GM12878 (cell line): ENCODE measurements around the gene ARFIP1. TPM values are rescaled to one million over a fixed set of nuclear protein-coding genes. Genes with fewer than 3 reads are reported as not detected.

Experiments used
- ATAC-seq: fragments of 200-7000 bp; cut with Tn5 transposase; 3 replicates; pipeline ENCODE4 v1.9.1; 2020; ENCODE audit warnings: mild to moderate bottlenecking, moderate library complexity
- BruUV-seq: library from RNA; stranded (reverse); fragments of 400-500 nt; replicated peaks from 2 replicates; lab custom pipeline; 2021; lab: Mats Ljungman, UMichigan
- CTCF ChIA-PET: fragments of 300-600 bp; sonication (Branson Sonifier 250); formaldehyde crosslinking; extraction: SDS; loops from one replicate; lab custom pipeline; 2021; ENCODE audit warnings: inconsistent platforms; lab: Yijun Ruan, JAX
- POLR2A ChIA-PET: fragments of 350-600 bp; formaldehyde crosslinking; extraction: SDS; loops from one replicate; lab custom pipeline; 2021; ENCODE audit warnings: inconsistent platforms; lab: Charles Lee
- RAD21 ChIA-PET: fragments of 300-600 bp; sonication (Branson Sonifier 250); formaldehyde crosslinking; loops from one replicate; lab custom pipeline; 2023; ENCODE audit warnings: antibody characterized with exemption; ENCODE audit not compliant: unreplicated experiment; lab: Charles Lee
- SMC1A ChIA-PET: fragments of 300-600 bp; sonication (Branson Sonifier 250); formaldehyde crosslinking; loops from one replicate; lab custom pipeline; 2023; ENCODE audit not compliant: unreplicated experiment, uncharacterized antibody; lab: Charles Lee
- DNase-seq: peaks from one replicate; pipeline ENCODE4 v3.0.0-alpha.2; 2011; ENCODE audit warnings: low read depth, low spot score
- FAIRE-seq: peaks from 3 replicates; lab custom pipeline; 2011; peaks lifted over from hg19 to GRCh38; lab: Jason Lieb, UNC
- H2AFZ ChIP-seq: 2 replicates; pipeline ENCODE4 v1.6.0; 2011; ENCODE audit warnings: low read depth, low read length, control low read depth; ENCODE audit not compliant: control insufficient read depth
- H3K27ac ChIP-seq: 2 replicates; pipeline ENCODE4 v1.5.1; 2011; ENCODE audit warnings: control low read depth; ENCODE audit not compliant: control insufficient read depth, insufficient read depth
- H3K27me3 ChIP-seq, 2 experiments: replicated peaks in 1 of 2; 2 replicates each; pipeline versions ENCODE4 v1.6.0 to v1.6.1; 2011; ENCODE audit warnings: low read length in 1 of 2; ENCODE audit not compliant: control insufficient read depth in 2 of 2, insufficient read depth in 2 of 2
- H3K36me3 ChIP-seq, 2 experiments: 2 replicates each; pipeline ENCODE4 v1.5.1; 2011; ENCODE audit warnings: low read length in 1 of 2; ENCODE audit not compliant: control insufficient read depth in 2 of 2, insufficient read depth in 2 of 2
- H3K4me1 ChIP-seq: 2 replicates; pipeline ENCODE4 v1.6.1; 2011; ENCODE audit warnings: mild to moderate bottlenecking, low read length, moderate library complexity, mixed read lengths; ENCODE audit not compliant: control insufficient read depth, insufficient read depth
- H3K4me2 ChIP-seq: 2 replicates; pipeline ENCODE4 v1.6.0; 2011; ENCODE audit warnings: control low read depth; ENCODE audit not compliant: control insufficient read depth, insufficient read depth
- H3K4me3 ChIP-seq: fragments of 200-600 bp; sonication (generic); 2 replicates; pipeline ENCODE4 v1.5.1; 2016
- H3K79me2 ChIP-seq: 2 replicates; pipeline ENCODE4 v1.6.0; 2011; ENCODE audit warnings: low read length; ENCODE audit not compliant: control insufficient read depth, insufficient read depth
- H3K9ac ChIP-seq: 2 replicates; pipeline ENCODE4 v1.8.0; 2011; ENCODE audit warnings: low read length, control low read depth, mixed read lengths; ENCODE audit not compliant: control insufficient read depth, insufficient read depth
- H3K9me3 ChIP-seq: replicated peaks from 3 replicates; pipeline ENCODE4 v1.5.1; 2011; ENCODE audit warnings: mild to moderate bottlenecking, low read length; ENCODE audit not compliant: control insufficient read depth, insufficient read depth
- H4K20me1 ChIP-seq: 2 replicates; pipeline ENCODE4 v1.6.0; 2011; ENCODE audit not compliant: control insufficient read depth, insufficient read depth
- BACH1 ChIP-seq: fragments of 450-650 bp; IDR thresholded peaks from 2 replicates; pipeline ENCODE4 v1.6.1; 2017; ENCODE audit warnings: mild to moderate bottlenecking, borderline replicate concordance
- HDGF ChIP-seq: fragments of 450-650 bp; IDR thresholded peaks from 2 replicates; pipeline ENCODE4 v1.6.1; 2016; ENCODE audit warnings: antibody characterized with exemption
- JUND ChIP-seq: IDR thresholded peaks from 2 replicates; pipeline ENCODE4 v1.6.1; 2012; ENCODE audit warnings: low read depth, mild to moderate bottlenecking, low read length, improper control_type of control experiment, moderate library complexity
- KAT2A ChIP-seq: conservative IDR thresholded peaks from 2 replicates; pipeline ENCODE4 v1.6.1; 2011; ENCODE audit warnings: low read depth, low read length; ENCODE audit not compliant: control insufficient read depth
- MAX ChIP-seq: IDR thresholded peaks from 2 replicates; pipeline ENCODE4 v1.6.1; 2012; ENCODE audit warnings: low read depth, low read length, improper control_type of control experiment
- SIX5 ChIP-seq: IDR thresholded peaks from 2 replicates; pipeline ENCODE4 v1.6.1; 2011; ENCODE audit warnings: mild to moderate bottlenecking, low read depth, low read length, moderate library complexity; ENCODE audit not compliant: severe bottlenecking
- ZNF274 ChIP-seq: IDR thresholded peaks from one replicate; pipeline ENCODE4 v1.8.0; 2011; ENCODE audit not compliant: insufficient read length, insufficient read depth
- ZZZ3 ChIP-seq: IDR thresholded peaks from 2 replicates; pipeline ENCODE4 v1.6.1; 2011; ENCODE audit warnings: low read depth; ENCODE audit not compliant: control insufficient read depth, insufficient read length
- WGBS: methylation state at CpG from one replicate; pipeline ENCODE4 v1.1.6; 2016; ENCODE audit warnings: low lambda C conversion rate; ENCODE audit not compliant: insufficient replicate concordance, insufficient coverage; ENCODE audit errors: missing lambda C conversion rate; 5-methylcytosine and 5-hydroxymethylcytosine counted together
- in situ Hi-C: fragments of 300-500 bp; cut with MboI; formaldehyde crosslinking; loops from 9 replicates; pipeline ENCODE4 v1.14.3; 2018; ENCODE audit warnings: mixed read lengths
- intact Hi-C: fragments of 100-400 bp; cut with micrococcal nuclease; formaldehyde crosslinking; loops from one replicate; pipeline ENCODE4 v1.14.2; 2022; ENCODE audit not compliant: unreplicated experiment
- polyA plus RNA-seq, 11 experiments: library from polyadenylated mRNA; depleted of rRNA in 4 of 11; unstranded in 6 of 11; stranded (reverse) in 5 of 11; fragments of >200 nt; fragmentation: Nextera tagmentation in 4 of 11; fragmentation: Illumina TruSeq in 1 of 11; extraction: Ambion mirVana in 4 of 11; extraction: Trizol in 1 of 11; gene quantifications; 1 replicate in 1 of 11; 2 replicates in 10 of 11; pipeline versions ENCODE4 v1.2.1 to v1.2.3, GENCODE V29; 2011 to 2016; ENCODE audit warnings: inconsistent platforms in 2 of 11, missing spikeins in 2 of 11, low read depth in 1 of 11
- total RNA-seq, 4 experiments: library from RNA; depleted of rRNA in 3 of 4; stranded (reverse); fragments of >200 nt in 3 of 4; fragmentation: Illumina TruSeq in 1 of 4; extraction: Trizol in 1 of 4; gene quantifications; 2 replicates each; pipeline versions ENCODE4 v1.2.1 to v1.2.3, GENCODE V29; 2013 to 2021

Gene ARFIP1
- total and polyA plus RNA-seq, 10 of the 15 experiments (the other 5 are each of a cell fraction or from before 2014, with no cell fraction given) = 9.5 to 21.7 (median 15.4) TPM

DNA sequence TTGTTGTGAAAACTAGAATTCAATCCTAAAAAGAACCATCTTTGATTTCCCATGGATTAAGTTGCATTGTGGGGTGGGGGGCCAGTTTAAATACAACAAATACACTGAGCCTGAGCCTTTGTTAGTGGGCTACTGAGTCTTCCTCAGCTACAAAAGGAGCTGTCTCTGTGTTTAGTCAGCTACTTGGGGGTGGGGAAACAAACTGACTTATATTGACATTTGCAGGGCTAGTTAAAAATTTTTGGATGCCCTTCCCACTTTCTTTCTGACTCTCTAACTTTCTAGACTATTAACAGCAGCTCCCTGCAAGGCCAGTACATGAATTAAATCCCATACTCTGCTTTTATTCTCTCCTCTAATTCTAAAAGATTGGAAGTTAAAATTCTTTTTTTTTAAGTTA lies 123.9 kb downstream of the ARFIP1 start:
- FAIRE-seq (no peak), DNase-seq (no peak), ATAC-seq (no peak)
- ChIA-PET POLR2A (no interaction called here), CTCF (interaction anchor here (1.2 kb wide), 1 partner anchor 36 kb away, joined by 3 read pairs; no protein-coding TSS in a partner anchor), SMC1A (interaction anchor here (0.6 to 3.3 kb wide), 3 partner anchors 10 to 56 kb away, joined by 3 to 10 read pairs (median 3); no protein-coding TSS in a partner anchor), RAD21 (no interaction called here)
- H3K4me2 ChIP-seq = no peak overlapping the region
- no peak overlapping the region for H3K9ac ChIP-seq
- intact Hi-C loops (no loop called here), in situ Hi-C loops (no loop called here)
- H3K27ac ChIP-seq = no peak overlapping the region
- H3K27me3 ChIP-seq = no peaks in the 10 kb centered on the region
- no TSS peak for BruUV-seq
- H3K4me3 ChIP-seq = no peak overlapping the region
- no peaks in the 10 kb centered on the region; the same call in 2 of the 3 replicates for H3K9me3 ChIP-seq
- H2AFZ ChIP-seq = no peak overlapping the region
- TF ChIP-seq HDGF (no peak), KAT2A (no peak), ZNF274 (no peak)
- H4K20me1 ChIP-seq = no peaks in the 10 kb centered on the region
- no peaks in the 10 kb centered on the region for H3K4me1 ChIP-seq
- H3K36me3 ChIP-seq = no peaks in the 10 kb centered on the region; a peak in 1 of 4 replicates
- no peaks in the 10 kb centered on the region for H3K79me2 ChIP-seq

DNA sequence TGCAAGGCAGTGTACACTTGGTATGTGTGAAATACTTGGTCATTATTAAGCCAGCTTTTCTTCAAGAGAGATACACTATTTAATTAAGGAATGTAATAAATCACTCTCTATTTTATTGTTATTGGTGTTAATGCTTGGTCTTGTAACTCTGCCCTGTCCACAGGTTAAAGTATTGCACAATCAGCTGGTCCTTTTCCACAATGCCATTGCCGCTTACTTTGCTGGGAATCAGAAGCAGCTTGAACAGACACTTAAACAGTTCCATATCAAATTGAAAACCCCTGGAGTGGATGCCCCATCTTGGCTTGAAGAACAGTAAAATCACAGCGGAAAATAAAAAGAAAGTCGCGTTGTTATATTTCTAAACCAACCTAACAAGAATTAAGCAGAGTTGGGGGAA lies 130.1 kb downstream of the ARFIP1 start:
- SMC1A ChIA-PET = interaction anchor here (0.7 kb wide), 1 partner anchor 13 kb away, joined by 3 read pairs; no protein-coding TSS in a partner anchor
- no peaks in the 10 kb centered on the region for H3K4me1 ChIP-seq
- no peaks in the 10 kb centered on the region; a peak in 1 of 4 replicates for H3K36me3 ChIP-seq
- WGBS = 97% methylated on average over 4 of the region's 4 CpGs
- H3K27ac ChIP-seq = no peak overlapping the region
- no peak for FAIRE-seq
- H3K9ac ChIP-seq = no peak overlapping the region
- no peaks in the 10 kb centered on the region for H3K79me2 ChIP-seq
- POLR2A ChIA-PET = no interaction called here
- H3K27me3 ChIP-seq = no peaks in the 10 kb centered on the region
- no peak overlapping the region for H3K4me2 ChIP-seq
- no peaks in the 10 kb centered on the region for H3K9me3 ChIP-seq
- CTCF ChIA-PET = no interaction called here
- in situ Hi-C loops = no loop called here
- no peak overlapping the region for H3K4me3 ChIP-seq
- no peak for ATAC-seq
- H4K20me1 ChIP-seq = no peaks in the 10 kb centered on the region
- no peak for DNase-seq
- BruUV-seq = no TSS peak
- TF ChIP-seq SIX5 (no peak), MAX (no peak), JUND (no peak), BACH1 (no peak), ZZZ3 (no peak)
- no peak overlapping the region for H2AFZ ChIP-seq
- RAD21 ChIA-PET = no interaction called here
- intact Hi-C loops = no loop called here
